Activated naive CD8-positive, alpha-beta T cell (primary cell): ENCODE results near the gene IL2RA.

ENCODE experiments used
- H3K27ac Mint-ChIP-seq: one replicate; pipeline ENCODE4 v1.8.0; 2021; ENCODE audit warnings: mixed read lengths
- H3K27me3 Mint-ChIP-seq: one replicate; pipeline ENCODE4 v1.8.0; 2021; ENCODE audit warnings: mixed read lengths
- H3K36me3 Mint-ChIP-seq: one replicate; pipeline ENCODE4 v1.8.0; 2021; ENCODE audit warnings: mixed read lengths
- H3K4me1 Mint-ChIP-seq: one replicate; pipeline ENCODE4 v1.8.0; 2021; ENCODE audit warnings: low read depth, mixed read lengths
- H3K4me3 Mint-ChIP-seq: one replicate; pipeline ENCODE4 v1.8.0; 2021; ENCODE audit warnings: mild to moderate bottlenecking, mixed read lengths
- H3K9me3 Mint-ChIP-seq: one replicate; pipeline ENCODE4 v1.8.0; 2021; ENCODE audit warnings: low read depth, mixed read lengths

Gene IL2RA

DNA sequence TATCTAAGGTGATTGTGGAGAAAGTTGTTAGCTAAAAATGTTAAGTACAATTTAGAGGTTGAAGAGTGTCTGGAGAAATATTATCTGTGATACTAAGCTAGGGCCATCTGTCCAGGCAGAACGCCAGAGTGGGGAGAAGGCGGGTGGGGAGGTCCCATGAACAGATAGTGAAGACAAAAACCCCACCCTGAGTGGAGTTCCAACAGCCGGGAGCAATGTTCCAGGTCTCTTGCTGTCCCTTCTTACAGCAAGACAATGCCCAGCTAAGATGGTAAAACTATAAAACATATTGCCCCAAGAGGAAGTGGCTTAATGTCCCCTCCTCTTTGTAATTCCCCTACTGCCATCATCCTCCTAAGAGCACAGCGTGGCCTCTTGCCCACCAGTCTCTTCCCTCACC lies 74.4 kb downstream of the IL2RA start:
- Mint-ChIP-seq H3K4me3 (no peak overlapping the region), H3K4me1 (peaks cover 9% of the 10 kb centered on the region)

GRCh38 chr10:5985029-5985428 lies 77.1 kb downstream of the IL2RA start:
- Mint-ChIP-seq H3K36me3 (no peaks in the 10 kb centered on the region), H3K27me3 (no peaks in the 10 kb centered on the region), H3K9me3 (no peaks in the 10 kb centered on the region), H3K4me3 (no peak overlapping the region), H3K4me1 (peaks cover 9% of the 10 kb centered on the region), H3K27ac (no peak overlapping the region)

More for the DNA sequence above, 74.4 kb downstream of the IL2RA start:
- H3K36me3 Mint-ChIP-seq: peaks cover 14% of the 10 kb centered on the region
- peaks cover 13% of the 10 kb centered on the region for H3K9me3 Mint-ChIP-seq
- no peaks in the 10 kb centered on the region for H3K27me3 Mint-ChIP-seq
- no peak overlapping the region for H3K27ac Mint-ChIP-seq

DNA sequence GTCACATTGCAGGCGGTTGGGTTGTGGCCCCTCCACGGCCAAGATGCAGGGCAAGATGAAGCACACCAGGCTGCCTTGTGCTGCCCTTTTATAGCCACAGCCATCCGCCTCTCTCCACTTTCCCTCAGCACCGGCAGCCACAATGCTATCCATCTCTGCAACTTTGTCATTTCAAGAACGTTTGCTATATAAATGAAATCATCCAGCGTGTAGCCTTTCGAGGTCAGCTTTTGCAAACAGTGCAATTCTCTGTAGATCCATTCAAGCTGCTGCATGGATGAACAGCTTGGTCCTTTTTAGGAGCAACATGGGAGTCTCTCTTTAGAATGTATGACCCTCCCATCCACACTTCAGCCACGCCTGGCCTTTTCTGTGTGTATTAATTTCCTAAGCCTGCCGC lies 78.4 kb downstream of the IL2RA start:
- Mint-ChIP-seq H3K9me3 (no peaks in the 10 kb centered on the region), H3K27me3 (no peaks in the 10 kb centered on the region), H3K4me1 (peaks cover 9% of the 10 kb centered on the region), H3K36me3 (no peaks in the 10 kb centered on the region), H3K27ac (no peak overlapping the region), H3K4me3 (no peak overlapping the region)

DNA sequence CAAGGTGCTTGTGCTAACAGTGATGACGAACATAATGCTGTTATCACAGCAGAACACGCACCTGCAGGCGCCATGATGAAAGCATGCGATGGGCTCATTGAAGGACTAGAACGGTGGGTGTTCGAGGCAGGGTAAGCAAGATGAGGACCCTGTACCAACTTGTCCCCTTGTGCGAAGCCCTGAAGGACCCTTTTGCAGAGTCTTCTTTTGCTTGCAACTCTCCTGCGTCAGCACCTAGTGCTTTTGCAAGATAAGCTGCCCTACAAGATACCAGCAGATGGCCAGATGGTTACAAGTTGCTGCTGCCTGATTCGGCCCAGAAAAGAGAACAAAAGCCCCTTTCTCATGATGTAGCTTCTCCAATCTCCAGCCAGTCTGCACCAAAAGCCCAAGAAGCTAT lies 80.6 kb downstream of the IL2RA start:
- no peaks in the 10 kb centered on the region for H3K36me3 Mint-ChIP-seq
- no peaks in the 10 kb centered on the region for H3K27me3 Mint-ChIP-seq
- H3K4me1 Mint-ChIP-seq: peaks cover 3% of the 10 kb centered on the region
- H3K27ac Mint-ChIP-seq: no peak overlapping the region
- no peak overlapping the region for H3K4me3 Mint-ChIP-seq
- no peaks in the 10 kb centered on the region for H3K9me3 Mint-ChIP-seq

GRCh38 chr10:5978230-5978489 lies 84.0 kb downstream of the IL2RA start:
- Mint-ChIP-seq H3K9me3 (no peaks in the 10 kb centered on the region), H3K27me3 (no peaks in the 10 kb centered on the region), H3K27ac (peak overlapping the region; percentile 93), H3K4me3 (peak overlapping the region; percentile 91), H3K36me3 (peaks cover 2% of the 10 kb centered on the region), H3K4me1 (peaks cover 27% of the 10 kb centered on the region)

DNA sequence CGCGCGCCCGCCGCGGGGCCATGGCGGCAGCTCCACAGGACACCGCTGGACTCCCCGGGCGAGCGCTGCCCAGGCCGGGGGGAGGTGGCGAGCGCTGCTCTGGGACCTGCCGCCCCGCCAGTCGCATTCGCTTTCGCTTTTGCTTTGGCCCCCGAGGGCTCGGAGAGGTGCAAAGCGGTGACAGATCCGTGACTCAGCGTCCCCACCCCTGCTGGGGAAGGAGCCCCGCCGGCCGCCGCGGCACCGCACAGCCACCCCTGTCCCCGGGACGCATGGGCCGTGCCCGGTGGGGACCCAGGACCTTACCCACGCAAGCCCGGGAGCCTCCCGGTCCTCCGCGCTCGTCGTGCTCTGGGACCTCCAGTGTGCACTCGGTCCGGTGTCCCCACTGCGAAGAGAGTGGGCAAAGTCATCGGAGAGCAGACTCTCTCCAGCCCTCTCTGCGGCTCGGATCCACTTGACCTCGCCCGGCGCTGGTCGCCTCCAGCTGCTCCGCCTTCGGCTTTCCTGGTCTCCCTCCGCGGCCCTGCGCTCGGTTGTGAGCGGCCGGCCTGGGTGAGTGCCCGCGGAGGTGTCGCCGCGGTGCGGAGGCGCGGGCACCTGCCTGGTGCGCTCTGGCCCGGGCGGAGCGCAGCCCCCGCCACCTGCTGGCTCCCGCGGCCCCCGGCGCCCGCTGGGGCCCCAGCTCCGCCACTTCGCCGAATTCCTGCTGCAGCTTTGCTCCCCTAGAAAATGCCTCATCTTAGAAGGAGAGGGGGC lies 84.5 kb downstream of the IL2RA start, which contains the start of gene IL15RA:
Gene IL15RA, minus strand, starts transcription at position 73 of the 759 bp plus-strand sequence. Its CDS starts 51 bp downstream, at position 22.
- H3K4me3 Mint-ChIP-seq: peak within 1 kb of the TSS; percentile 97
- H3K4me1 Mint-ChIP-seq: peaks cover 30% of the 10 kb centered on the region
- no peaks in the 10 kb centered on the region for H3K9me3 Mint-ChIP-seq
- peaks cover 2% of the 10 kb centered on the region for H3K36me3 Mint-ChIP-seq
- H3K27me3 Mint-ChIP-seq: no peaks in the 10 kb centered on the region
- peak within 1 kb of the TSS; percentile 97 for H3K27ac Mint-ChIP-seq

DNA sequence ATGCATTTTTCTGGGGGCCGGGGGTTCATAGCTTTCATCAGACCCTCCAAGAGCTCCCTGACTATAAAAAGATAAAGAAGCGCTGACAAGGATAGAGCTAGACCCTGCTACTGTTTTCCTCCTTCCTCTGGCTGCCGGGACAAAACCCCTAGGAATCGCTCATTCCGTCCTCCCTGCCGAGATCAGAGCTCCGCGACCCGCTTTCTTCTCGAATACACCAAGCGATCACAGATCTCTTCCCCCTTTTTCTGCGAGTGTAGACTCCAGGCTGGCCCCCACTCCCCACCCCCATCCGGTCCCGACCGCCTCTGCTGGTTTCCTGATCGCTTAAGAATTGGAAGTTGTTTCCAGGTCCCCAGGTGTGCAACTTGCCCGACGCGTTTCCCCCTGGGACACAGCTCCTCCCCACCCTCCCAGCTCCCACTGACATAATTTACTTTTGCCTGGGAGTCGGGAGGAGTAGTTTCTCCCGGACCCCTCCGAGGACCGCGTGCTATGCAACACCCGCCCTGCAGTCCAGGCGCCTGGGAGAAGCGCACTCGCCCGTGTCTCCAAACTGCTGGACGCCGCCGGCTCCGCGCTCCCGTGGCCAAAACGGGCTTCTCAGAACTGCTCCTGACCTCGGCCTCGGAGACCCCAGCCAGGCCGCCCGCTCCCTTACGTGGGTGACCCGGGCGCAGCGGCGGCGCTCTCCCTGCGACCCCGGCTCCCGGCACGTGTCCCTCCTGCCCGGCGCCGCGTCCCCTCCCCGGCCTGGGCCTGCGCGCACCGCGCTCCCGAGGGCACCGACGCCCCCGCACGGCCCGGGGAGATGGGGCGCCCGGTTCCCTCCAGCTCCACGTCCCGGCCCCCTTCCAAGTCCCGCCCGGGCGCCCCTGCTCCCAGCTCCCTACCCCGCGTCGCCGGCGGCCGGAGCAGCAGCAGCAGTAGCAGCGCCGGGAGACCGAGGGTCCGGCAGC lies 85.4 kb downstream of the IL2RA start:
- H3K9me3 Mint-ChIP-seq: no peaks in the 10 kb centered on the region
- peak overlapping the region; percentile 97 for H3K4me3 Mint-ChIP-seq
- peaks cover 2% of the 10 kb centered on the region for H3K36me3 Mint-ChIP-seq
- H3K27ac Mint-ChIP-seq: peak overlapping the region; percentile 97
- peaks cover 34% of the 10 kb centered on the region for H3K4me1 Mint-ChIP-seq
- no peaks in the 10 kb centered on the region for H3K27me3 Mint-ChIP-seq

DNA sequence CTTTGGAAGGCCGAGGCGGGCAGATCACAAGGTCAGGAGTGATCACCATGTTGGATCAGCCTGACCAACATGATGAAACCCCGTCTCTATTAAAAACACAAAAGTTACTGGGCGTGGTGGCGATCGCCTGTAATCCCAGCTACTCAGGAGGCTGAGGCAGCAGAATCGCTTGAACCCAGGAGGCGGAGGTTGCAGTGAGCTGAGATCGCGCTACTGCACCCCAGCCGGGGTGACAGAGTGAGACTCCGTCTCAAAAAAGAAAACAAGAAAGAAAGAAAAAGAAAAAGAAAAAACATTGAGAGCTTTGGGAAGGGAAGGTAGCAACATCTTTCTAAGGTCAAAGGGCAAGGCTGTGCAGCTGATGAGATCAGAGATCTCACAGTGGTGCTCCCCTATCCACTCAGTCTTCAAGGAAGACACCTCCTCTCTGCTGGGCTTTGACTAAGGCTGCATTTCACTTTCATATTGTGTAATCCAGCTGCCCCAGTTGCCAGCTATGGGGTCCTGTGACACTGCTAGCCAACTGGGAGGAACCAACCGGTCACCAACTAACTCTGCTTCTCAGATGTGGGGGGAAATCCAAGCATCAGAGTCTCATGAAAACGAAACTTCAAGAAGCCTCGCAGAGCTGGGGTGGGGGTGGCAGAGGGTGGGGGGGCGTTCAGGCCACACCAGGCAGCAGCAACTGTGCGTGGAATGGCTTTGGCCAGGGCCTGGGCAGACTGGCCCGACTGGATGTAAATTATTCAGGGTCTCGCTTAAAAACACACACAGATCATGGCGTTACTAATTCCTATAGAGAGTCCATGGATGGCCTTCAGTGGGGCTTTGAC lies 86.3 kb downstream of the IL2RA start:
- Mint-ChIP-seq H3K4me1 (peaks cover 44% of the 10 kb centered on the region), H3K4me3 (peak overlapping the region; percentile 97), H3K27me3 (no peaks in the 10 kb centered on the region), H3K36me3 (peaks cover 2% of the 10 kb centered on the region), H3K27ac (peak overlapping the region; percentile 97), H3K9me3 (no peaks in the 10 kb centered on the region)

GRCh38 chr10:5973069-5973468 lies 89.1 kb downstream of the IL2RA start:
- Mint-ChIP-seq H3K4me3 (no peak overlapping the region), H3K27ac (no peak overlapping the region), H3K27me3 (no peaks in the 10 kb centered on the region), H3K4me1 (peaks cover 48% of the 10 kb centered on the region), H3K36me3 (peaks cover 2% of the 10 kb centered on the region), H3K9me3 (no peaks in the 10 kb centered on the region)

GRCh38 chr10:5971886-5972285 lies 90.3 kb downstream of the IL2RA start:
- H3K4me3 Mint-ChIP-seq: no peak overlapping the region

DNA sequence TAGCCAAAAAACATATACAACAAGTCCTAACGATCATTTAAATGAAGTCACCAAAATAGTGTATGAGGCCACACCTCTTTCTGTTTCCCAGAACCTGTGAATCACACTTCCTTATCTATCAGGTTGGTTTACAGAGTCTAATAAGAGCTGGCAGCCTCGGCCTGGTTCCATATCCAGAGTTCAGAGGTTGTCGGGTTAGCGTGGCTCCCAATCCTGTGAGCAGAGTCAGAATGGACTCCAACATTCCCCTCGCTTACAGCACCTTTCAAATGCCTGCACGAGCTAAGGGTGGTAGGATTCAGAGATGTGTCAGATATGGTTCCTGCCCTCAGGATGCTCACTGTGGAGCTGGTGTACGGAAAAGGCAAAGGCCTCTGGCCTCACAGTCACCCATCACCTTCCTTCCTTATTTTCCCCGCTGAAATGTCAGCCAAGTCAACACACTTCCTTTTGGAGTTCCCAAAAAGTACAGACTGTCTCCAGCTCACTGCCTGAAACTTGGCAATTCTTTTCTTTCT lies 90.8 kb downstream of the IL2RA start:
- Mint-ChIP-seq H3K4me3 (no peak overlapping the region), H3K27me3 (no peaks in the 10 kb centered on the region), H3K36me3 (peaks cover 4% of the 10 kb centered on the region), H3K9me3 (no peaks in the 10 kb centered on the region), H3K4me1 (peaks cover 48% of the 10 kb centered on the region), H3K27ac (no peak overlapping the region)

More at GRCh38 chr10:5971886-5972285, 90.3 kb downstream of the IL2RA start:
- Mint-ChIP-seq H3K4me1 (peaks cover 48% of the 10 kb centered on the region), H3K9me3 (no peaks in the 10 kb centered on the region), H3K36me3 (peaks cover 4% of the 10 kb centered on the region), H3K27me3 (no peaks in the 10 kb centered on the region), H3K27ac (no peak overlapping the region)

DNA sequence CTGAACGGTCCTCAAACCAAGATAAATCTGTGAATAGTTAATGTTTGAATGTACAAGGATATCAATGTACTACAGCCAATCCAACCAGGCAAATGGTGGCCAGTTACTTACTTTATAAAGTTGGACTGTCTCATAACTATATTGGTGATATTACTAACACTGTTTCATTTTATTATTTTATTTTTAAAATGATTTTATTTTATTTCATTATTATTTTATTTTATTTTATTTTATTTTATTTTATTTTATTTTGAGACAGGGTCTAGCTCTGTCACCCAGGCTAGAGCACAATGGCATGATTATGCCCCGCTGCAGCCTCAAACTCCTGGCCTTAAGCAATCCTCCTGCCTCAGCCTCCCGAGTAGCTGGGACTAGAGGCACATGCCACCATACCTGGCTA lies 91.6 kb downstream of the IL2RA start:
- H3K36me3 Mint-ChIP-seq: peaks cover 4% of the 10 kb centered on the region
- H3K4me3 Mint-ChIP-seq: no peak overlapping the region
- H3K27ac Mint-ChIP-seq: no peak overlapping the region
- no peaks in the 10 kb centered on the region for H3K9me3 Mint-ChIP-seq
- peaks cover 43% of the 10 kb centered on the region for H3K4me1 Mint-ChIP-seq
- no peaks in the 10 kb centered on the region for H3K27me3 Mint-ChIP-seq

DNA sequence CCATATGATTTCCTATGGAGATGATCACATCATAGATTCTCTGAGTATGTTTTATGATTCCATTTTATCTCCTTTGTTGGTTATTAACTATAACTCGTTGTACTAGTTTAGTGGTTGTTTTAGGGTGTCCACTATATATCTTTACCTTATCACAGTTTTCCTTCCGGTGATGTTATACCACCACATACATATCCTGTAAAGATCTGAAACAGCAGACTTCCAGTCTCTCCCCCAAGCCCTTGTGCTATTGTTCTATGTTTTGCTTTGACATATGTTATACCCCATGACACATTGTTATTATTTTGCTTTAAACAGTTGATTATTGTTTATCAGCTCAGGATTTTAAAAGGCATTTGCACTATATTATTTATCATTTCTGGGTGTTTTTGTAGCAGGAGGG lies 92.1 kb downstream of the IL2RA start:
- Mint-ChIP-seq H3K27ac (no peak overlapping the region), H3K9me3 (no peaks in the 10 kb centered on the region), H3K27me3 (no peaks in the 10 kb centered on the region), H3K4me3 (no peak overlapping the region), H3K4me1 (peaks cover 39% of the 10 kb centered on the region), H3K36me3 (peaks cover 4% of the 10 kb centered on the region)

DNA sequence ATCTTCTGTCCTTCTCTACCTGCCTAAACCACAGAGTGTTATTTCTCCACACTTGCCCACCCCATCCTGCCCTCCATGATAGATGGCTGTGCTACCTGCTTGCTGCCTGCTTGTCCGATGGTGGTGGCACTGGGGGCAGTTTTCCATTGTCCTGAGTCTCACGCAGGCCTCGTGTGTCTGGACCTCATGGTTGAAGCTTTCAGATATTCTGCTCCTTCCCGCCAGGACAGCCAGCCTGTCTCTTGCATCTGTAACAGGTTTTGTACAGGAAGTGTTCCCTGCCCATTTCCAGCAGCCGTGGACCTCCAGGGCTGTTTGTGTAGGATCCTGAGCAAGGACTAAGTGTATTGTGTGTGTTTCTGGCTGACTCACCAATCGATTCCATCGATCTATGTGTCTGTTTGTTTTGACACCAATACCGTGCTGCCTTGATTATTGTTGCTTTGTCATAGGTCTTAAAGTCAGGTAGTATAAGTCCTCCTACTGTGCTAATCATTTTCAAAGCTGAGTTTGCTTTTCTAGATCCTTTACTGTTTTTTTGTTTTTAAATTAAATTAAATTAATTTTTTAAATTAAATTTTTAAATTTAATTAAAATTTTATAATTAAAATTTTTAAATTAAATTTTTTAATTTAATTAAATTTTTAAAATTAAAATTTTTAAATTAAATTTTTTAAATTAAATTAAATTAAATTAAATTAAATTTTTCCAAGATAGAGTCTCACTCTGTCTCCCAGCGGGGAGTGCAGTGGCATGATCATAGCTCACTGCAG lies 93.3 kb downstream of the IL2RA start:
- Mint-ChIP-seq H3K27ac (no peak overlapping the region), H3K9me3 (no peaks in the 10 kb centered on the region), H3K4me3 (no peak overlapping the region), H3K27me3 (no peaks in the 10 kb centered on the region), H3K4me1 (peaks cover 31% of the 10 kb centered on the region), H3K36me3 (peaks cover 2% of the 10 kb centered on the region)
